Trophoblast cell (in vitro differentiated cells and primary cell): ENCODE data around the gene SIX3.

Source experiments
- DNase-seq, 2 donors: peaks; one replicate each; pipeline ENCODE4 v3.0.0-alpha.2; 2016
- H2AFZ ChIP-seq: 2 replicates; pipeline ENCODE4 v1.6.1; 2013; ENCODE audit warnings: low read length, moderate library complexity, mild to moderate bottlenecking; ENCODE audit not compliant: insufficient read depth, poor library complexity
- H2AK5ac ChIP-seq: 2 replicates; pipeline ENCODE4 v1.6.1; 2013; ENCODE audit warnings: mild to moderate bottlenecking, low read length
- H2BK120ac ChIP-seq: 2 replicates; pipeline ENCODE4 v1.6.1; 2013; ENCODE audit warnings: low read length, mild to moderate bottlenecking, moderate library complexity; ENCODE audit not compliant: insufficient read depth, poor library complexity
- H2BK12ac ChIP-seq: 2 replicates; pipeline ENCODE4 v1.6.1; 2013; ENCODE audit warnings: mild to moderate bottlenecking, low read length, moderate library complexity
- H2BK5ac ChIP-seq: 2 replicates; pipeline ENCODE4 v1.6.1; 2013; ENCODE audit warnings: low read length, low read depth, moderate library complexity, mild to moderate bottlenecking; ENCODE audit not compliant: poor library complexity
- H3K14ac ChIP-seq: 2 replicates; pipeline ENCODE4 v1.6.1; 2013; ENCODE audit warnings: mild to moderate bottlenecking, low read length
- H3K18ac ChIP-seq: 2 replicates; pipeline ENCODE4 v1.6.1; 2013; ENCODE audit warnings: mild to moderate bottlenecking, low read length
- H3K23ac ChIP-seq: 2 replicates; pipeline ENCODE4 v1.6.1; 2013; ENCODE audit warnings: low read length
- H3K27ac ChIP-seq: 2 replicates; pipeline ENCODE4 v1.5.1; 2013; ENCODE audit warnings: low read depth, mild to moderate bottlenecking, inconsistent platforms, low read length, moderate library complexity
- H3K27me3 ChIP-seq: 2 replicates; pipeline ENCODE4 v1.6.1; 2013; ENCODE audit warnings: inconsistent platforms, mild to moderate bottlenecking, low read length, moderate library complexity; ENCODE audit not compliant: insufficient read depth
- H3K36me3 ChIP-seq, 2 experiments: 1 replicate in 1 of 2; 2 replicates in 1 of 2; pipeline ENCODE4 v1.6.1; 2013; ENCODE audit warnings: low read length in 2 of 2, mild to moderate bottlenecking in 2 of 2, moderate library complexity in 1 of 2; ENCODE audit not compliant: insufficient read depth in 2 of 2, control insufficient read depth in 1 of 2
- H3K4ac ChIP-seq: 2 replicates; pipeline ENCODE4 v1.6.1; 2013; ENCODE audit warnings: low read depth, mild to moderate bottlenecking, low read length, moderate library complexity
- H3K4me1 ChIP-seq, 2 experiments: 1 replicate in 1 of 2; 2 replicates in 1 of 2; pipeline ENCODE4 v1.6.1; 2013; ENCODE audit warnings: low read length in 2 of 2, mild to moderate bottlenecking in 2 of 2, moderate library complexity in 1 of 2; ENCODE audit not compliant: insufficient read depth in 2 of 2, control insufficient read depth in 1 of 2
- H3K4me2 ChIP-seq: 2 replicates; pipeline ENCODE4 v1.6.1; 2013; ENCODE audit warnings: inconsistent platforms, mild to moderate bottlenecking, low read length, moderate library complexity
- H3K4me3 ChIP-seq: 2 replicates; pipeline ENCODE4 v1.5.1; 2013; ENCODE audit warnings: mild to moderate bottlenecking, low read depth, low read length, inconsistent platforms
- H3K79me1 ChIP-seq: one replicate; pipeline ENCODE4 v1.6.1; 2013; ENCODE audit warnings: low read length
- H3K79me2 ChIP-seq: 2 replicates; pipeline ENCODE4 v1.6.1; 2013; ENCODE audit warnings: low read length, mild to moderate bottlenecking; ENCODE audit not compliant: control insufficient read depth, insufficient read depth, poor library complexity
- H3K9ac ChIP-seq: 2 replicates; pipeline ENCODE4 v1.6.1; 2013; ENCODE audit warnings: mild to moderate bottlenecking, low read length
- H3K9me3 ChIP-seq: 2 replicates; pipeline ENCODE4 v1.6.1; 2013; ENCODE audit warnings: low read depth, mild to moderate bottlenecking, control low read depth, inconsistent platforms, low read length; ENCODE audit not compliant: insufficient read depth
- H4K12ac ChIP-seq: 2 replicates; pipeline ENCODE4 v1.6.1; 2013; ENCODE audit warnings: low read depth, mild to moderate bottlenecking, low read length, moderate library complexity
- H4K8ac ChIP-seq: 2 replicates; pipeline ENCODE4 v1.6.1; 2013; ENCODE audit warnings: low read depth, mild to moderate bottlenecking, low read length, moderate library complexity
- H4K91ac ChIP-seq: one replicate; pipeline ENCODE4 v1.6.1; 2013; ENCODE audit warnings: low read depth, mild to moderate bottlenecking, low read length, moderate library complexity
- WGBS: extraction: QIAGEN DNeasy Blood & Tissue Kit; methylation state at CpG from one replicate; pipeline ENCODE4 v1.1.7; 2013; ENCODE audit warnings: missing lambda C conversion rate; ENCODE audit not compliant: insufficient read length, insufficient coverage; ENCODE audit errors: extremely low coverage; 5-methylcytosine and 5-hydroxymethylcytosine counted together

The SIX3 gene

DNA sequence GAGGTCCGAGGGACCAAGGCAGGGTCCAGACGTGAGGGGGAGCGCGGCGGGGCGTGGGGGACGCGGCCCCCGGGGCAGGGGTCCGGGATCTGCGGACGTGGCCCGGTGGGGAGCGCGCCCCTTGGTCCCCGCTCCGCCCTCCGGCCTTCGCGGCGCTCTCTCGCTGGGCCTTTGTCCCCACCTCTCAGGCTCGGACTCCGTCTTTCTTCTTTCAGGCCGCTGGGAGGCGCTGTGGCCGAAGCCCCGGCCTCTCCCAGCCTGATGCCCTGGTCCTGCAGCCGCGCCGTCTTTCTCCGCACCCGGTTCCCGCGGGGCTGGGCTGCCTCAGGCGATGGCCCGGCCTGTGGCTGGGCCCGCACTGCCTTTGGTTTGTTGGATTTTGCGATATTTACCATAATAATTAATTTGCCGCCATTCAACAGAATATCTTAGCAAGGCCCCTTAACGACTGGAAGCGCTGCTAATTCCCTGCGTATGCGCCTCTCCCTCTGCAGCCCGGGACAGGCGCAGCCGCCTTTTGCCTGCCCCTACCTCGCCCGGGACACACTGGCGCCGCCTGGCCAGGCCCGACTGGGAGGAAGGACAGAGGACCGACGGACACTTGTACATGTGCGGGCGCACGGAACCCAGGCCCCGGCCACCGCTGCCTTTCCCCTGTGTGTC lies 10.8 kb downstream of the SIX3 start:
- Histone ChIP-seq H3K4me2 (peak overlapping the region; percentile 63), H3K18ac (no peak overlapping the region), H3K9me3 (peaks cover 15% of the 10 kb centered on the region), H3K14ac (no peak overlapping the region), H3K79me1 (no peaks in the 10 kb centered on the region), H2BK12ac (no peak overlapping the region), H2AFZ (peak overlapping the region; percentile 38), H3K27me3 (peaks cover 83% of the 10 kb centered on the region), H3K9ac (no peak overlapping the region), H3K79me2 (no peaks in the 10 kb centered on the region), H2BK120ac (no peak overlapping the region), H3K4me3 (no peak overlapping the region), H3K23ac (no peak overlapping the region), H4K8ac (no peak overlapping the region), H3K4ac (no peak overlapping the region), H3K36me3 (no peaks in the 10 kb centered on the region), H3K4me1 (peaks cover 10 to 13% of the 10 kb centered on the region in 2 experiments), H3K27ac (no peak overlapping the region), H4K12ac (no peak overlapping the region), H2BK5ac (no peak overlapping the region), H4K91ac (no peak overlapping the region), H2AK5ac (no peak overlapping the region)
- DNase-seq: peak in 1 of 2 donors; percentile 50
- WGBS: no CpG with 5 or more reads among the region's 59 CpGs

DNA sequence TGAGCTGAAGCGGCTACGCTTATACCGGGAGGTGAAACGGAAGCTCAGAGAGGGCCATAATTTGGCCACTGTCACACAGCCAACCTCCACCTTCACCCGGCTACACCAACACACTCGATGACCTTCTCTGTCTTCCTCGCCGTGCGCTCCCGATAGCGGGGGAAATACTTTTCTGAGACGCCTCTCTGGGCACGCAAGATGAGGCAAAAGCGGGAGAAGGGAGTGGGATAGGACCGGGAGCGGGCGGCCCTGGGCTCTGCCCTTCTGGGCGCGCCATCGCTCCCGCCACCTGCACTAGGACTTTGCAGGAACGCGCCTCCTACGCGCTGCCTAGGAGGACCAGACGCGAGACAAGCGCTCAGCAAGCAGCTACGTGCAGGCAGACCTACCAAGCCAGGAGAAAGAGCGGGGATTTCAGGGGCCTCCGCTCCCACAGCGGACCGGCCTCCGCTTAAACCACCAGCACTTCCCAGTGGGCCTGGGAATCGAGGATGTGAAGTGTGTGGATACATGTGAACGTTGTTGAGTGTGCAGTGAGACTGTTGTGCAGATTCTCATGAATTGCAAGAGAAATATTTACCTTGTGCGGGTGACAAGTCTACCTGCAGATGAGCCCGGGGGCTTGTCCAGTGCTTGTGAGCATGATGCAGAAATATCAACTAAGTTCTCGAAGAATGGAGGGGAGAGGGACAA lies 11.4 kb downstream of the SIX3 start:
- H3K14ac ChIP-seq: no peak overlapping the region
- no peaks in the 10 kb centered on the region for H3K79me2 ChIP-seq
- no peak overlapping the region for H3K23ac ChIP-seq

GRCh38 chr2:44953499-44953883 lies 12.0 kb downstream of the SIX3 start:
- H3K4me2 ChIP-seq: no peak overlapping the region
- no peak overlapping the region for H3K14ac ChIP-seq
- no peak overlapping the region for H2BK12ac ChIP-seq
- H2BK5ac ChIP-seq: no peak overlapping the region
- H3K79me1 ChIP-seq: no peaks in the 10 kb centered on the region
- H4K12ac ChIP-seq: no peak overlapping the region
- H2BK120ac ChIP-seq: no peak overlapping the region
- H2AK5ac ChIP-seq: no peak overlapping the region
- no CpG with 5 or more reads among the region's 8 CpGs for WGBS
- no peak overlapping the region for H4K91ac ChIP-seq
- no peak overlapping the region for H3K4me3 ChIP-seq
- H3K27ac ChIP-seq: no peak overlapping the region
- peaks cover 13% of the 10 kb centered on the region for H3K9me3 ChIP-seq
- H3K18ac ChIP-seq: no peak overlapping the region
- H3K79me2 ChIP-seq: no peaks in the 10 kb centered on the region
- no peak overlapping the region for H2AFZ ChIP-seq
- no peaks in the 10 kb centered on the region for H3K36me3 ChIP-seq
- peaks cover 71% of the 10 kb centered on the region for H3K27me3 ChIP-seq
- H3K4me1 ChIP-seq: peaks cover 10 to 13% of the 10 kb centered on the region in 2 experiments
- no peak for DNase-seq
- no peak overlapping the region for H3K9ac ChIP-seq
- no peak overlapping the region for H3K4ac ChIP-seq
- no peak overlapping the region for H4K8ac ChIP-seq
- H3K23ac ChIP-seq: no peak overlapping the region

More for the DNA sequence above, 11.4 kb downstream of the SIX3 start:
- no peak overlapping the region for H2AFZ ChIP-seq
- no peak overlapping the region for H4K8ac ChIP-seq
- no peaks in the 10 kb centered on the region for H3K36me3 ChIP-seq
- no peak overlapping the region for H2AK5ac ChIP-seq
- H3K9ac ChIP-seq: no peak overlapping the region
- peak overlapping the region; percentile 63 for H3K4me2 ChIP-seq
- no peak overlapping the region for H2BK120ac ChIP-seq
- peaks cover 10 to 13% of the 10 kb centered on the region in 2 experiments for H3K4me1 ChIP-seq
- WGBS: no CpG with 5 or more reads among the region's 39 CpGs
- H3K79me1 ChIP-seq: no peaks in the 10 kb centered on the region
- no peak overlapping the region for H3K4me3 ChIP-seq
- no peak for DNase-seq
- H4K12ac ChIP-seq: no peak overlapping the region
- no peak overlapping the region for H2BK5ac ChIP-seq
- H3K27ac ChIP-seq: no peak overlapping the region
- H3K27me3 ChIP-seq: peaks cover 76% of the 10 kb centered on the region
- no peak overlapping the region for H4K91ac ChIP-seq
- peaks cover 15% of the 10 kb centered on the region for H3K9me3 ChIP-seq
- no peak overlapping the region for H3K18ac ChIP-seq
- H2BK12ac ChIP-seq: no peak overlapping the region
- no peak overlapping the region for H3K4ac ChIP-seq

GRCh38 chr2:44954447-44954888 lies 13.0 kb downstream of the SIX3 start:
- no peak for DNase-seq
- Histone ChIP-seq H3K18ac (no peak overlapping the region), H3K4ac (no peak overlapping the region), H2AFZ (no peak overlapping the region), H3K36me3 (no peaks in the 10 kb centered on the region), H3K14ac (no peak overlapping the region), H2BK5ac (no peak overlapping the region), H2AK5ac (no peak overlapping the region), H4K12ac (no peak overlapping the region), H4K91ac (no peak overlapping the region), H3K27ac (no peak overlapping the region), H3K9me3 (peaks cover 10% of the 10 kb centered on the region), H2BK12ac (no peak overlapping the region), H3K4me1 (peaks cover 10 to 12% of the 10 kb centered on the region in 2 experiments), H3K4me3 (no peak overlapping the region), H3K79me1 (no peaks in the 10 kb centered on the region), H3K23ac (no peak overlapping the region), H4K8ac (no peak overlapping the region), H3K79me2 (no peaks in the 10 kb centered on the region), H2BK120ac (no peak overlapping the region), H3K4me2 (peak overlapping the region; percentile 23), H3K27me3 (peaks cover 61% of the 10 kb centered on the region), H3K9ac (no peak overlapping the region)
- no CpG with 5 or more reads among the region's 25 CpGs for WGBS
